H1 (cell line): ENCODE measurements around the gene CHCHD6. TPM values are rescaled to one million over a fixed set of nuclear protein-coding genes. Genes with fewer than 3 reads are reported as not detected.

Experiments
- CTCF ChIA-PET: fragments of 300-600 bp; sonication (Branson Sonifier 250); formaldehyde crosslinking; loops from one replicate; lab custom pipeline; 2021; ENCODE audit not compliant: partially characterized antibody; lab: Charles Lee
- POLR2A ChIA-PET: fragments of 300-600 bp; sonication (Branson Sonifier 250); formaldehyde crosslinking; loops from one replicate; lab custom pipeline; 2021; ENCODE audit warnings: inconsistent platforms; ENCODE audit not compliant: partially characterized antibody; lab: Charles Lee
- DNase-seq, 2 experiments: peaks; one replicate each; pipeline versions ENCODE4 v3.0.0 to v3.0.0-alpha.2; 2010 to 2022; ENCODE audit warnings: low spot score in 2 of 2, low read depth in 1 of 2, mixed read lengths in 1 of 2
- FAIRE-seq: peaks from 2 replicates; lab custom pipeline; 2011; peaks lifted over from hg19 to GRCh38; lab: Jason Lieb, UNC
- H2AFZ ChIP-seq: 2 replicates; pipeline ENCODE4 v1.8.1; 2012; ENCODE audit warnings: low read length, inconsistent platforms
- H2AK5ac ChIP-seq: 2 replicates; pipeline ENCODE4 v1.6.1; 2013; ENCODE audit warnings: low read depth, low read length
- H2BK120ac ChIP-seq: replicated peaks from 2 replicates; pipeline ENCODE3; 2013; ENCODE audit warnings: low read depth, low read length, inconsistent platforms
- H2BK12ac ChIP-seq: 2 replicates; pipeline ENCODE4 v1.6.1; 2013; ENCODE audit warnings: low read depth, low read length
- H2BK15ac ChIP-seq: 2 replicates; pipeline ENCODE4 v1.6.1; 2013; ENCODE audit warnings: low read length
- H2BK20ac ChIP-seq: 2 replicates; pipeline ENCODE4 v1.6.1; 2013; ENCODE audit warnings: low read length
- H2BK5ac ChIP-seq: 2 replicates; pipeline ENCODE4 v1.6.1; 2013; ENCODE audit warnings: low read depth, low read length
- H3K14ac ChIP-seq: 2 replicates; pipeline ENCODE4 v1.6.1; 2013; ENCODE audit warnings: inconsistent platforms; ENCODE audit not compliant: insufficient read length
- H3K18ac ChIP-seq: 2 replicates; pipeline ENCODE4 v1.6.1; 2013; ENCODE audit warnings: low read length; ENCODE audit errors: extremely low read depth
- H3K23ac ChIP-seq: 2 replicates; pipeline ENCODE4 v1.6.1; 2013; ENCODE audit warnings: inconsistent platforms; ENCODE audit not compliant: insufficient read length
- H3K23me2 ChIP-seq: 2 replicates; pipeline ENCODE4 v1.6.1; 2013; ENCODE audit warnings: low read depth, low read length
- H3K27ac ChIP-seq: 2 replicates; pipeline ENCODE4 v1.6.1; 2011; ENCODE audit warnings: low read depth, low read length, inconsistent platforms
- H3K27me3 ChIP-seq, 4 experiments: replicated peaks in 1 of 4; 1 replicate in 1 of 4; 2 replicates in 3 of 4; pipeline versions ENCODE4 v1.6.1 to v1.8.1; 2011 to 2013; ENCODE audit warnings: low read length in 3 of 4, mild to moderate bottlenecking in 3 of 4, inconsistent platforms in 2 of 4, mixed read lengths in 2 of 4, moderate library complexity in 1 of 4; ENCODE audit not compliant: control insufficient read depth in 3 of 4, insufficient read depth in 3 of 4; ENCODE audit errors: extremely low read depth in 1 of 4
- H3K36me3 ChIP-seq, 4 experiments: 2 replicates each; pipeline versions ENCODE4 v1.6.1 to v1.8.1; 2011 to 2013; ENCODE audit warnings: mild to moderate bottlenecking in 4 of 4, low read length in 3 of 4, moderate library complexity in 2 of 4, control low read depth in 1 of 4, inconsistent platforms in 1 of 4; ENCODE audit not compliant: insufficient read depth in 4 of 4, control insufficient read depth in 2 of 4
- H3K4ac ChIP-seq: replicated peaks from 2 replicates; pipeline ENCODE3; 2013; ENCODE audit warnings: low read length, low read depth, mixed read lengths, inconsistent platforms; ENCODE audit not compliant: insufficient read length
- H3K4me1 ChIP-seq, 4 experiments: replicated peaks in 1 of 4; 1 replicate in 1 of 4; 2 replicates in 3 of 4; pipeline versions ENCODE4 v1.6.1 to v1.8.1; 2011 to 2013; ENCODE audit warnings: low read length in 3 of 4, inconsistent platforms in 2 of 4, mixed read lengths in 1 of 4; ENCODE audit not compliant: insufficient read depth in 4 of 4, control insufficient read depth in 3 of 4
- H3K4me2 ChIP-seq, 2 experiments: 2 replicates each; pipeline versions ENCODE4 v1.6.1 to v1.8.1; 2011 to 2013; ENCODE audit warnings: low read depth in 2 of 2, low read length in 2 of 2, control low read depth in 1 of 2, inconsistent platforms in 1 of 2, mild to moderate bottlenecking in 1 of 2; ENCODE audit not compliant: insufficient read depth in 1 of 2
- H3K4me3 ChIP-seq, 4 experiments: fragments of 200-600, 300-600 bp in 1 of 4; sonication (generic), shearing (Covaris generic), sonication (Bioruptor Twin) in 1 of 4; 2 replicates each; pipeline versions ENCODE4 v1.5.1 to v1.8.1; 2011 to 2016; ENCODE audit warnings: low read length in 4 of 4, low read depth in 3 of 4, control low read depth in 2 of 4, inconsistent platforms in 2 of 4, mild to moderate bottlenecking in 2 of 4, mixed read lengths in 1 of 4, moderate library complexity in 1 of 4; ENCODE audit not compliant: insufficient read depth in 2 of 4; ENCODE audit errors: extremely low read depth in 1 of 4
- H3K56ac ChIP-seq: replicated peaks from 2 replicates; pipeline ENCODE3; 2013; ENCODE audit warnings: low read depth, mild to moderate bottlenecking, mixed read lengths, low read length, inconsistent platforms; ENCODE audit not compliant: insufficient read length
- H3K79me1 ChIP-seq: 2 replicates; pipeline ENCODE4 v1.6.1; 2013; ENCODE audit warnings: low read depth, low read length, control low read depth
- H3K79me2 ChIP-seq, 2 experiments: 2 replicates each; pipeline versions ENCODE4 v1.6.1 to v1.8.1; 2012 to 2013; ENCODE audit warnings: low read length in 2 of 2, mild to moderate bottlenecking in 2 of 2, inconsistent platforms in 1 of 2; ENCODE audit not compliant: insufficient read depth in 2 of 2, control insufficient read depth in 1 of 2
- H3K9ac ChIP-seq, 4 experiments: replicated peaks in 1 of 4; 1 replicate in 1 of 4; 2 replicates in 3 of 4; pipeline versions ENCODE4 v1.6.1 to v1.8.1; 2011 to 2013; ENCODE audit warnings: low read depth in 3 of 4, low read length in 3 of 4, control low read depth in 2 of 4, mild to moderate bottlenecking in 2 of 4, moderate library complexity in 2 of 4, inconsistent platforms in 1 of 4; ENCODE audit errors: extremely low read depth in 1 of 4
- H3K9me3 ChIP-seq, 2 experiments: 2 replicates each; pipeline versions ENCODE4 v1.6.1 to v1.8.1; 2012 to 2013; ENCODE audit warnings: mild to moderate bottlenecking in 2 of 2, moderate library complexity in 2 of 2, control low read depth in 1 of 2, inconsistent platforms in 1 of 2, low read depth in 1 of 2, low read length in 1 of 2, mixed read lengths in 1 of 2; ENCODE audit not compliant: insufficient read depth in 2 of 2
- H4K20me1 ChIP-seq, 2 experiments: replicated peaks in 1 of 2; 2 replicates each; pipeline versions ENCODE3 to v1.8.1; 2011 to 2013; ENCODE audit warnings: inconsistent platforms in 2 of 2, low read length in 2 of 2, mild to moderate bottlenecking in 1 of 2; ENCODE audit not compliant: insufficient read depth in 2 of 2, control insufficient read depth in 1 of 2
- H4K5ac ChIP-seq: 2 replicates; pipeline ENCODE4 v1.6.1; 2013; ENCODE audit warnings: low read length, low read depth, mixed read lengths, inconsistent platforms; ENCODE audit not compliant: insufficient read length
- H4K8ac ChIP-seq: 2 replicates; pipeline ENCODE4 v1.8.0; 2013; ENCODE audit warnings: mild to moderate bottlenecking, moderate library complexity, low read length, inconsistent platforms; ENCODE audit not compliant: insufficient read depth; ENCODE audit errors: extremely low read depth
- H4K91ac ChIP-seq: replicated peaks from 2 replicates; pipeline ENCODE3; 2013; ENCODE audit warnings: low read length, mixed read lengths, inconsistent platforms; ENCODE audit not compliant: insufficient read length
- CHD1 ChIP-seq: IDR thresholded peaks from 2 replicates; pipeline ENCODE4 v1.6.1; 2012; ENCODE audit warnings: low read depth, low read length, improper control_type of control experiment
- RXRA ChIP-seq: IDR thresholded peaks from 2 replicates; pipeline ENCODE4 v1.6.1; 2011; ENCODE audit warnings: low read depth, mild to moderate bottlenecking, low read length, moderate library complexity; ENCODE audit not compliant: insufficient read depth
- SRF ChIP-seq: IDR thresholded peaks from 2 replicates; pipeline ENCODE4 v1.6.1; 2011; ENCODE audit warnings: mild to moderate bottlenecking, low read depth, low read length, moderate library complexity
- SUZ12 ChIP-seq: fragments of 200-600 bp; sonication (generic); IDR thresholded peaks from 2 replicates; pipeline ENCODE4 v1.6.1; 2012; ENCODE audit warnings: mild to moderate bottlenecking, inconsistent platforms, low read length, moderate library complexity, mixed read lengths
- WGBS, 2 experiments: shearing (Covaris generic) in 1 of 2; methylation state at CpG; one replicate each; pipeline versions ENCODE4 v1.1.6 to v1.1.7; 2013 to 2015; ENCODE audit warnings: low lambda C conversion rate in 2 of 2, mixed read lengths in 2 of 2, inconsistent platforms in 1 of 2, low coverage in 1 of 2, missing lambda C conversion rate in 1 of 2; ENCODE audit not compliant: insufficient replicate concordance in 2 of 2, insufficient coverage in 1 of 2, insufficient read length in 1 of 2; ENCODE audit errors: extremely low coverage in 1 of 2, missing lambda C conversion rate in 1 of 2; 5-methylcytosine and 5-hydroxymethylcytosine counted together
- polyA plus RNA-seq, 7 experiments: library from polyadenylated mRNA; depleted of rRNA in 3 of 7; stranded (reverse) in 5 of 7; unstranded in 2 of 7; fragments of >200 nt in 5 of 7; fragments of 200-250 nt in 2 of 7; gene quantifications; 1 replicate in 5 of 7; 2 replicates in 1 of 7; 4 replicates in 1 of 7; pipeline versions ENCODE4 v1.2.1 to v1.2.3, GENCODE V29; 2011 to 2013; ENCODE audit warnings: missing spikeins in 2 of 7, mixed read lengths in 2 of 7
- total RNA-seq: library from RNA; stranded (reverse); fragmentation: NEBNext Ultra II Directional; extraction: Animal tissue kit (Norgen Biotek cat#: 25700); gene quantifications from 2 replicates; pipeline ENCODE4 v1.2.1, GENCODE V29; 2021

The CHCHD6 gene
- total and polyA plus RNA-seq, 2 of the 8 experiments (the other 6 are each of a cell fraction or from before 2014, with no cell fraction given), result 32.4 to 37.6 TPM

- POLR2A ChIA-PET, result interaction anchor here (1.3 kb wide), 1 partner anchor 11 kb away, joined by 3 read pairs; no protein-coding TSS in a partner anchor
- no peak overlapping the region for H4K8ac ChIP-seq
- no peak overlapping the region for H3K4me3 ChIP-seq
- no peak overlapping the region for H2AFZ ChIP-seq
- no peak overlapping the region for H3K56ac ChIP-seq
- no peaks in the 10 kb centered on the region for H3K79me2 ChIP-seq
- H3K27ac ChIP-seq, result no peak overlapping the region
- H3K4ac ChIP-seq, result no peak overlapping the region
- H3K9me3 ChIP-seq, result peaks cover 2 to 8% of the 10 kb centered on the region in 2 experiments; a peak in 2 of 4 replicates
- no peak overlapping the region for H2BK12ac ChIP-seq
- H3K18ac ChIP-seq, result no peak overlapping the region
- H2BK120ac ChIP-seq, result no peak overlapping the region
- H3K4me1 ChIP-seq, result peaks cover 2 to 10% (median 5%) of the 10 kb centered on the region in 4 experiments; a peak in 4 of 7 replicates
- 0 out of 2 replicates have a peak, but pooled peaks cover 3% of the 10 kb centered on the region for H3K79me1 ChIP-seq
- 92% methylated on average over 1 of the region's 1 CpG; no CpG with 5 or more reads in 1 of the 2 experiments for WGBS, 2 experiments
- no peak overlapping the region for H4K91ac ChIP-seq
- H3K14ac ChIP-seq, result no peak overlapping the region
- CTCF ChIA-PET, result interaction anchor here (0.6 to 3.5 kb wide), 15 partner anchors 8 to 574 kb away, joined by 3 to 21 read pairs (median 3); partner anchors contain the start of gene PLXNA1
- no peaks in the 10 kb centered on the region for H3K27me3 ChIP-seq
- H2BK5ac ChIP-seq, result no peak overlapping the region
- peaks cover 5% of the 10 kb centered on the region for H3K23me2 ChIP-seq
- H3K23ac ChIP-seq, result no peak overlapping the region
- no peak overlapping the region for H2AK5ac ChIP-seq
- no peak for TF ChIP-seq SRF
- TF ChIP-seq SUZ12, result no peak
- TF ChIP-seq RXRA, result no peak
- TF ChIP-seq CHD1, result no peak
- no peak for DNase-seq
- no peak overlapping the region for H2BK20ac ChIP-seq
- H4K20me1 ChIP-seq, result peaks cover 0 to 4% of the 10 kb centered on the region in 2 experiments
- H4K5ac ChIP-seq, result no peak overlapping the region
- no peak overlapping the region for H3K4me2 ChIP-seq
- no peak overlapping the region for H3K9ac ChIP-seq
- no peaks in the 10 kb centered on the region; a peak in 1 of 8 replicates for H3K36me3 ChIP-seq
- no peak overlapping the region for H2BK15ac ChIP-seq
- no peak for FAIRE-seq
Observed at GRCh38 chr3:126973814-126974213, 269.8 kb downstream of the CHCHD6 start.
